Endothelial cell of umbilical vein (primary cell): ENCODE measurements around the gene PUDP. TPM values are rescaled to one million over a fixed set of nuclear protein-coding genes. Genes with fewer than 3 reads are reported as not detected.

Source experiments
- Bru-seq: library from RNA; stranded (reverse); fragments of 400-500 nt; gene quantifications from one replicate; lab custom pipeline; 2021; lab: Mats Ljungman, UMichigan
- BruChase-seq, 2 experiments: library from RNA; stranded (reverse); fragments of 400-500 nt; gene quantifications; one replicate each; lab custom pipeline; 2021; lab: Mats Ljungman, UMichigan
- BruUV-seq: library from RNA; stranded (reverse); fragments of 400-500 nt; replicated peaks from 2 replicates; lab custom pipeline; 2021; lab: Mats Ljungman, UMichigan
- CTCF ChIA-PET: fragments of 300-600, 350-600 bp; sonication (Branson Sonifier 250); formaldehyde crosslinking; loops from one replicate; lab custom pipeline; 2021; ENCODE audit warnings: antibody characterized with exemption, inconsistent platforms; lab: Charles Lee
- POLR2A ChIA-PET: fragments of 300-600, 350-600 bp; sonication (Branson Sonifier 250); formaldehyde crosslinking; loops from one replicate; lab custom pipeline; 2021; ENCODE audit warnings: antibody characterized with exemption, inconsistent platforms; lab: Charles Lee
- DNase-seq: peaks from one replicate; pipeline ENCODE4 v3.0.0-alpha.2; 2011; ENCODE audit warnings: low read depth, low spot score
- FAIRE-seq: peaks from 2 replicates; lab custom pipeline; 2011; peaks lifted over from hg19 to GRCh38; lab: Jason Lieb, UNC
- H2AFZ ChIP-seq: 2 replicates; pipeline ENCODE4 v1.6.0; 2012; ENCODE audit warnings: low read depth, low read length, control low read depth, inconsistent platforms
- H3K27ac ChIP-seq: 2 replicates; pipeline ENCODE4 v1.5.1; 2011; ENCODE audit warnings: low read depth, mild to moderate bottlenecking, control low read depth, low read length, moderate library complexity; ENCODE audit not compliant: insufficient read depth
- H3K27me3 ChIP-seq, 2 experiments: 2 replicates each; pipeline versions ENCODE4 v1.6.0 to v1.6.1; 2011; ENCODE audit warnings: low read length in 2 of 2, mixed read lengths in 1 of 2; ENCODE audit not compliant: control insufficient read depth in 2 of 2, insufficient read depth in 2 of 2
- H3K36me3 ChIP-seq, 2 experiments: 2 replicates in 1 of 2; 3 replicates in 1 of 2; pipeline ENCODE4 v1.5.1; 2011; ENCODE audit warnings: low read length in 2 of 2, mild to moderate bottlenecking in 1 of 2, moderate library complexity in 1 of 2; ENCODE audit not compliant: control insufficient read depth in 2 of 2, insufficient read depth in 2 of 2; ENCODE audit errors: extremely low read depth in 1 of 2
- H3K4me1 ChIP-seq: 3 replicates; pipeline ENCODE4 v1.5.1; 2011; ENCODE audit warnings: mild to moderate bottlenecking, low read length; ENCODE audit not compliant: control insufficient read depth, insufficient read depth; ENCODE audit errors: extremely low read depth
- H3K4me2 ChIP-seq: 2 replicates; pipeline ENCODE4 v1.6.1; 2011; ENCODE audit warnings: low read length, control low read depth, mixed read lengths; ENCODE audit not compliant: insufficient read depth
- H3K4me3 ChIP-seq, 3 experiments: fragments of 200-600 bp in 1 of 3; sonication (generic), shearing (Covaris generic) in 1 of 3; replicated peaks in 1 of 3; 2 replicates each; pipeline ENCODE4 v1.5.1; 2011 to 2016; ENCODE audit warnings: control low read depth in 3 of 3, low read length in 3 of 3, mild to moderate bottlenecking in 2 of 3, inconsistent platforms in 1 of 3, low read depth in 1 of 3, moderate library complexity in 1 of 3; ENCODE audit not compliant: insufficient read depth in 1 of 3
- H3K79me2 ChIP-seq: 2 replicates; pipeline ENCODE4 v1.6.0; 2012; ENCODE audit warnings: low read length, inconsistent platforms; ENCODE audit not compliant: control insufficient read depth, insufficient read depth
- H3K9ac ChIP-seq: replicated peaks from 2 replicates; pipeline ENCODE3; 2011; ENCODE audit warnings: low read length, control low read depth; ENCODE audit not compliant: insufficient read depth; ENCODE audit errors: extremely low read depth
- H3K9me1 ChIP-seq: replicated peaks from 3 replicates; pipeline ENCODE4 v1.6.0; 2011; ENCODE audit warnings: mild to moderate bottlenecking, low read length; ENCODE audit not compliant: control insufficient read depth, insufficient read depth; ENCODE audit errors: extremely low read depth
- H3K9me3 ChIP-seq: replicated peaks from 2 replicates; pipeline ENCODE4 v1.5.1; 2012; ENCODE audit warnings: low read length, inconsistent platforms; ENCODE audit not compliant: control insufficient read depth, insufficient read depth
- H4K20me1 ChIP-seq: replicated peaks from 2 replicates; pipeline ENCODE3; 2011; ENCODE audit warnings: mild to moderate bottlenecking, low read length; ENCODE audit not compliant: control insufficient read depth, insufficient read depth; ENCODE audit errors: extremely low read depth
- EZH2 ChIP-seq: IDR thresholded peaks from 2 replicates; pipeline ENCODE4 v1.6.1; 2012; ENCODE audit warnings: borderline replicate concordance, low read depth, mild to moderate bottlenecking, moderate library complexity, low read length, inconsistent platforms; ENCODE audit not compliant: severe bottlenecking
- FOS ChIP-seq: IDR thresholded peaks from 2 replicates; pipeline ENCODE4 v1.6.1; 2011; ENCODE audit warnings: mild to moderate bottlenecking, low read length, moderate library complexity, borderline replicate concordance; ENCODE audit not compliant: insufficient read depth
- MAX ChIP-seq: IDR thresholded peaks from 2 replicates; pipeline ENCODE4 v1.6.1; 2011; ENCODE audit not compliant: insufficient read depth, insufficient read length
- POLR2A ChIP-seq: IDR thresholded peaks from 2 replicates; pipeline ENCODE4 v1.6.1; 2012; ENCODE audit warnings: low read depth, mild to moderate bottlenecking, control low read depth, low read length
- POLR2AphosphoS5 ChIP-seq: IDR thresholded peaks from 2 replicates; pipeline ENCODE4 v1.6.1; 2012; ENCODE audit warnings: low read depth, mild to moderate bottlenecking, control low read depth, low read length, moderate library complexity; ENCODE audit not compliant: insufficient read depth
- dilution Hi-C: fragments of 300-500 bp; cut with MboI; formaldehyde crosslinking; loops from one replicate; pipeline ENCODE4 v1.15.0; 2019; ENCODE audit warnings: low sequenced_read_pairs; ENCODE audit not compliant: extremely low pct_ligation_motif_present
- intact Hi-C: fragments of 100-400 bp; cut with micrococcal nuclease; formaldehyde crosslinking; loops from one replicate; pipeline ENCODE4 v1.10.0; 2022
- long read RNA-seq: library from polyadenylated mRNA; stranded (forward); transcript quantifications from one replicate; pipeline ENCODE4 v2.0.0, GENCODE V29; 2021
- polyA minus RNA-seq, 3 experiments: library from RNA; depleted of rRNA, polyadenylated mRNA; stranded (reverse); fragments of >200 nt; gene quantifications; 1 replicate in 1 of 3; 2 replicates in 2 of 3; pipeline ENCODE4 v1.2.3, GENCODE V29; 2011
- polyA plus RNA-seq, 4 experiments: library from polyadenylated mRNA; depleted of rRNA in 3 of 4; stranded (reverse) in 3 of 4; unstranded in 1 of 4; fragments of >200 nt; gene quantifications; 2 replicates each; pipeline versions ENCODE4 v1.2.1 to v1.2.3, GENCODE V29; 2011 to 2012; ENCODE audit warnings: missing spikeins in 1 of 4
- total RNA-seq: library from RNA; stranded (reverse); gene quantifications from 2 replicates; pipeline ENCODE4 v1.2.3, GENCODE V29; 2021
- TF ChIP-seq, protein P1 (sequence below), 2 donors: IDR thresholded peaks; 1 replicate in 1 of 2; 2 replicates in 1 of 2; pipeline ENCODE4 v1.5.1; 2011; ENCODE audit warnings: low read length in 2 of 2, mild to moderate bottlenecking in 2 of 2, moderate library complexity in 2 of 2, control low read depth in 1 of 2, inconsistent platforms in 1 of 2, low read depth in 1 of 2; ENCODE audit not compliant: insufficient read depth in 1 of 2; ENCODE audit errors: extremely low read depth in 1 of 2

The PUDP gene
- total RNA-seq (22.5 and 24.5 TPM in 2 replicates), polyA plus RNA-seq (15.1 and 17.3 TPM in 2 replicates), polyA minus RNA-seq (21.3 and 23.3 TPM in 2 replicates), Bru-seq, nascent RNA (percentile 69 among the genes with signal in this experiment), BruChase-seq, experiment 1, labeled RNA remaining after a 6-hour chase (percentile 50 among the genes with signal in this experiment), BruChase-seq, experiment 2, labeled RNA remaining after a 2-hour chase (percentile 50 among the genes with signal in this experiment)
- polyA plus RNA-seq (2011; cell fraction: cytosol; rRNA removed): 20.1 and 21.2 TPM in 2 replicates
- polyA plus RNA-seq (2011; cell fraction: nucleus; rRNA removed): 13.3 and 14.9 TPM in 2 replicates
- 27.0 and 27.4 TPM in 2 replicates for polyA plus RNA-seq (2012)
- 15.1 TPM for polyA minus RNA-seq (2011; cell fraction: cytosol; rRNA and poly(A)+ RNA removed)
- polyA minus RNA-seq (2011; cell fraction: nucleus; rRNA and poly(A)+ RNA removed): 15.6 and 20.7 TPM in 2 replicates
- long read RNA-seq, transcript PUDP-201 (4 exons, 2,140 nt): major isoform, 41 of 50 reads
- long read RNA-seq, partial matches to known transcripts: 6 of 50 reads
- long read RNA-seq, other reads (novel, unspliced or antisense): 2 of 50 reads

- peak; percentile 95 for FAIRE-seq
These were observed at the start of gene PUDP for GRCh38 chrX:7147978-7148854. Gene PUDP, minus strand, starts transcription at chrX:7148153. Its CDS starts 40 bp downstream, at chrX:7148113.

More at GRCh38 chrX:7147978-7148854, at the start of gene PUDP:
- no peaks in the 10 kb centered on the region for H3K36me3 ChIP-seq
- intact Hi-C loops: loop anchor here (1.0 to 5.0 kb wide), 4 partner anchors 15 to 778 kb away; no protein-coding TSS in a partner anchor
- dilution Hi-C loops: no loop called here
- H3K27me3 ChIP-seq: no peaks in the 10 kb centered on the region
- peak within 1 kb of the TSS; percentile 71 for H3K9ac ChIP-seq
- H3K9me3 ChIP-seq: no peaks in the 10 kb centered on the region
- DNase-seq: peak; percentile 77
- peak within 1 kb of the TSS; percentile 58 for H3K27ac ChIP-seq
- no peaks in the 10 kb centered on the region for H3K9me1 ChIP-seq
- H3K4me1 ChIP-seq: no peaks in the 10 kb centered on the region
- H4K20me1 ChIP-seq: no peaks in the 10 kb centered on the region
- no TSS peak for BruUV-seq
- peak within 1 kb of the TSS; percentile 25 to 86 (median 67) for H3K4me3 ChIP-seq
- H3K4me2 ChIP-seq: peak within 1 kb of the TSS; percentile 70
- H2AFZ ChIP-seq: peak within 1 kb of the TSS; percentile 81
- H3K79me2 ChIP-seq: peaks cover 17% of the 10 kb centered on the region
- ChIA-PET CTCF (interaction anchor here (1.0 to 1.5 kb wide), 5 partner anchors 9 to 103 kb away, joined by 3 to 4 read pairs (median 3); no protein-coding TSS in a partner anchor), POLR2A (no interaction called here)
- no peak for TF ChIP-seq MAX
- TF ChIP-seq POLR2AphosphoS5: peak; percentile 52
- TF ChIP-seq EZH2: no peak
- TF ChIP-seq POLR2A: peak; percentile 64
- TF ChIP-seq FOS: no peak
- TF ChIP-seq, protein P1, sequence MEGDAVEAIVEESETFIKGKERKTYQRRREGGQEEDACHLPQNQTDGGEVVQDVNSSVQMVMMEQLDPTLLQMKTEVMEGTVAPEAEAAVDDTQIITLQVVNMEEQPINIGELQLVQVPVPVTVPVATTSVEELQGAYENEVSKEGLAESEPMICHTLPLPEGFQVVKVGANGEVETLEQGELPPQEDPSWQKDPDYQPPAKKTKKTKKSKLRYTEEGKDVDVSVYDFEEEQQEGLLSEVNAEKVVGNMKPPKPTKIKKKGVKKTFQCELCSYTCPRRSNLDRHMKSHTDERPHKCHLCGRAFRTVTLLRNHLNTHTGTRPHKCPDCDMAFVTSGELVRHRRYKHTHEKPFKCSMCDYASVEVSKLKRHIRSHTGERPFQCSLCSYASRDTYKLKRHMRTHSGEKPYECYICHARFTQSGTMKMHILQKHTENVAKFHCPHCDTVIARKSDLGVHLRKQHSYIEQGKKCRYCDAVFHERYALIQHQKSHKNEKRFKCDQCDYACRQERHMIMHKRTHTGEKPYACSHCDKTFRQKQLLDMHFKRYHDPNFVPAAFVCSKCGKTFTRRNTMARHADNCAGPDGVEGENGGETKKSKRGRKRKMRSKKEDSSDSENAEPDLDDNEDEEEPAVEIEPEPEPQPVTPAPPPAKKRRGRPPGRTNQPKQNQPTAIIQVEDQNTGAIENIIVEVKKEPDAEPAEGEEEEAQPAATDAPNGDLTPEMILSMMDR (IDR thresholded peaks at IDR 0.05; ENCODE audit: extremely low read depth in 1 of 2, insufficient read depth in 1 of 2, low read depth in 1 of 2, low read length in 2 of 2): peak in 1 of 2 donors; percentile 39
